ENCODE measurements around the gene NR3C2.

Gene NR3C2

GRCh38 chr4:148311526-148311925 lies 130.7 kb downstream of the NR3C2 start:
- DNase-seq (ENCODE audit: low read depth), result no peak

GRCh38 chr4:148310756-148311155 lies 131.5 kb downstream of the NR3C2 start:
- no peak for DNase-seq (ENCODE audit: low read depth)

GRCh38 chr4:148305751-148306150 lies 136.5 kb downstream of the NR3C2 start:
- no peak for DNase-seq (ENCODE audit: low read depth)

GRCh38 chr4:148302416-148302815 lies 139.8 kb downstream of the NR3C2 start:
- DNase-seq (ENCODE audit: low read depth), result no peak

- DNase-seq (ENCODE audit: low read depth), result no peak
Observed at GRCh38 chr4:148300877-148301276, 141.3 kb downstream of the NR3C2 start.

DNA sequence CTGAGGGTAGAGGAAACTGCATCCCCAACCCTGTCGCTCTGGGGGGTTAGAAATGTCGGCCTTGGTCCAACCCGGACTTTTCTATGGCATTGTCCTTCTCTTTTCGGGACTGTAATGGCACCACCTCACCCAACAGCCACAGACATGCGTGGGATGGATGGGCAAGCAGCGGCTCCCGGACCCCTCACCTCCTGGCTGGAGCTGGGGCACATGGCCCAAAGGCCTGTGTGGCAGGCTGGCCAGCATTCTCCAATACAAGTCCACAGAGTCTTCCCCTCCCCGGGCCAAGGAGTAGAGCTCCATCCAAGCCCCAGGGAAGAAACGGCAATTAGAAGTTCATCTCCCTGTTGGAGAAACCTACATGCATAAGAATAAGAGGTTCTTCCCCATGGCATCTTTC lies 142.9 kb downstream of the NR3C2 start:
- no peak for DNase-seq (ENCODE audit: low read depth)

- no peak for DNase-seq (ENCODE audit: low read depth)
Observed at GRCh38 chr4:148296498-148296897, 145.7 kb downstream of the NR3C2 start.

- no peak for DNase-seq (ENCODE audit: low read depth)
Observed at GRCh38 chr4:148295642-148296041, 146.6 kb downstream of the NR3C2 start.

GRCh38 chr4:148293571-148293970 lies 148.6 kb downstream of the NR3C2 start:
- DNase-seq (ENCODE audit: low read depth), result no peak

DNA sequence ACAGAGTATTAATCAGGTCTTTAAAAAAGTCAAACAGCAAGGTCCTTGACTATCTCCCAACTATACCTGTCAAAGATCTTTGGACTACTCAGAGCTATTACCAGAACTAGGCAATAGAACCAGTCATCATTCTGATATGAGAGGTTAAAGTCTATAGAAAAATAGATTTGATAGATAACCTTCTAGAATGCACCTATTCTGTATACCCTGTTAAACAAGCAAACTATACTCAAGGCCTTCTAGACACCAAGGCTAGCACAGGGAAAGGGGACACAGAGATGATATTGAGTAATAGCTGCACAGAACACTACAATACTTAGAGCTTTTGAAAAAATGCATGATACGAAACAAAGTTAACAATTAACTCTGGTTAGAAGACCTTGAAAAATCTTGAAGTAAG lies 149.5 kb downstream of the NR3C2 start:
- DNase-seq (ENCODE audit: low read depth), result no peak

- DNase-seq (ENCODE audit: low read depth), result no peak
Observed at GRCh38 chr4:148289740-148290139, 152.5 kb downstream of the NR3C2 start.

DNA sequence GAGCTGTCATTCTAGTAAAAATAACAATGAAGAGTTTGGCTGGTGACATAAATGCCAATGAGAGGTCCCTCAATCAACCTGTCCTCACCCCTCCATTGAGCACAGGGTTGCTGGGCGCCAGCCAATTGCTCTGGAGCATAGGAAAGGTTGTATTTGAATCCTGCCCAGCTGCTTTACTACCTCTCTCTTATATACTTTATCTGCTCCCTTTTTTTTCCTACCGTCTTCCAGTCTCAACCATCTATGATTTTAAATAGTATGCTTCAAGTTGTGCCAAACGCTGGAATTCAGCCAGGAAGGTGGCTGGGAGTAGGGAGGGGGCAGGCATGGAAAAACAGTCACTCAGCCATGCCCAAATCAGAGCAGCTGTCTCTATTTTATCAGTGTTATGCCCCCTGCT lies 153.8 kb downstream of the NR3C2 start:
- no peak for DNase-seq (ENCODE audit: low read depth)

- no peak for DNase-seq (ENCODE audit: low read depth)
Observed at GRCh38 chr4:148287111-148287510, 155.1 kb downstream of the NR3C2 start.

DNA sequence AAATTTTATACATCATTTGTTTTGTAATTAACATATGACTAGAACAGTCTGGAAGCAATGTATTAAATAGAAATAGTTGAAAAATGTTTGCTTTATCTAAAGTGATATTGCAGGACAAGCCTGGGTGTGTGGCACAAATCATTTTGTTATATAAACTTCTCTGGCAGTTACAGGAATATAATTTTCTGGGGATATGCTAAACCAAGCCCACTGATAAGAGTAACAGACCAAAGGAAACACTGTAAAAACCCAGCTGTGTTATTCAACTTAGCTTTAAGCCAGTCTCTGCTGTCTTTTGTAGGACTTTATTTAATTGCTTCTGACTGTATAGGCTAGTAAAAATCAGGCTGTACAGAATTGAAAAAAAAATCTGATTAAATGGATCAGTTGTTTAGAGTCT lies 156.2 kb downstream of the NR3C2 start:
- DNase-seq (ENCODE audit: low read depth), result no peak

DNA sequence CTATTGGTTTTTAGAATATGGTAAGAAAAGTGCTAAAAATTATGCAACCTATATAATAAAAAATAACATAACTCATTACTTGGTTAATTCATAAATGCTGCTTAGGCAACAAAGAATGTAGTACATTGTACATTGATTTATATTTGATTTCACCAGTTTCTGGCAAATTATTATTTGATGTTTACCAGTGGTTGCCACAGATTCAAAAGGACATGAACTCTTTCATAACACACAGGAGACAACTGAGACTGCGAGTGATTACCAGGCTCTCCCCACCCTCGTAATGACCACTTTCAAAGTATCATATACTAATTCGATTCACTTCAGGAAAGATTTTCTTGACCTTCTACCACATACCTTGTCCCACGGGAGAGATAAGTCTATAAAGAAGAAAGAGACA lies 158.5 kb downstream of the NR3C2 start:
- no peak for DNase-seq (ENCODE audit: low read depth)

DNA sequence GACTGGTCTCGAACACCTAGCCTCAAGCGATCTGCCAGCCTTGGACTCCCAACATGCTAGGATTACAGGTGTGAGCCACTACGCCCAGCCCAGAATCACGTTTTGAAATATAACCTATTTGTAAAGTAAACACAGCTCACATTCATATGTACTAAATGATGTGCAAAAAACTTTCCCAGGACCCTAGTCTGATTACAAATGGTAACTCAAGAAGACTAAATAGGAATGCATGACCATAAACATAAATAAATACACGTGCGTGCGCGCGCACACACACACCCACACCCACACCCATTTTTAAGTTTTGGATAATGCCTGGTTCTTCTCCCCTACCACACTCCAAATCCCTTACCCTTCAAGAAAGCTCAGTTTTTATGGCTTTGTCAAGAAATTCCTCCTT lies 163.9 kb downstream of the NR3C2 start:
- DNase-seq (ENCODE audit: low read depth), result no peak

DNA sequence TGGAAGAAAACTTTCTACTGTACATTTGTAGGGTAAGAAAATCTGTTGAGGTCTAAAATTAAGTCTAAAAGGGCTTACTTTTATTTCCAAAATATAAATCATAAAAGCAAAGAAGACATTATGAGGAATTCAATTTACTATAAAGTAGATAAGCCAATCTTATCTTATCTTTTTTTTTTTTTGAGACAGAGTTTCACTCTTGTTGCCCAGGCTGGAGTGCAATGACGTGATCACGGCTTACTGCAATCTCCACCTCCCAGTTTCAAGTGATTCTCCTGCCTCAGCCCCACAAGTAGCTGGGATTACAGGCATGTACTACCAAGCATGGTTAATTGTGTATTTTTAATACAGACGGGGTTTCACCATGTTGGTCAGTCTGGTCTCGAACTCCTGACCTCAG lies 166.9 kb downstream of the NR3C2 start:
- DNase-seq (ENCODE audit: low read depth), result no peak

DNA sequence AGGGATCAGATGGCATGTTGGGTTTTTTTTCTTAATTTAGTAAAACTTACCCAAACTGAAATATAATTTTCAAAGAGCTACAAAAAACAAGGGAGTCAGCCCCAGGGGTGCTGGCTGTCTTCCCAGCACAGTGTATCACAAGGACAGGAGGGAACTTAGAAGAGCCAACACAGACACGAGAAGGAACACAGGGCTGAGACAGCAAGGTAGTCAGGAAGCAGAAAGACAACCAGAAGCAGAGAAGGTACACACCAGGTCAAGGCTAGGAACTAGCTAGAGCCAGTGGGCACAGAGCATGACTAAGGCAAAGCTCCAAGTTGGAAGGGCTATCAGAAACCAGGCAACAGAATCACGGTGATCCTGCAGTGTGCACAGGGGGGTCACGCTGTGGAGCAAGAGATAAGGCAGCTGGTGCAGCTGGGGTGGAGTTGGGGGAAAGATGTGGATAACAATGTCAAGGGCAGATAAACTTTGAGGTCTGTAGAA lies 168.7 kb downstream of the NR3C2 start:
- no peak for DNase-seq (ENCODE audit: low read depth)

DNA sequence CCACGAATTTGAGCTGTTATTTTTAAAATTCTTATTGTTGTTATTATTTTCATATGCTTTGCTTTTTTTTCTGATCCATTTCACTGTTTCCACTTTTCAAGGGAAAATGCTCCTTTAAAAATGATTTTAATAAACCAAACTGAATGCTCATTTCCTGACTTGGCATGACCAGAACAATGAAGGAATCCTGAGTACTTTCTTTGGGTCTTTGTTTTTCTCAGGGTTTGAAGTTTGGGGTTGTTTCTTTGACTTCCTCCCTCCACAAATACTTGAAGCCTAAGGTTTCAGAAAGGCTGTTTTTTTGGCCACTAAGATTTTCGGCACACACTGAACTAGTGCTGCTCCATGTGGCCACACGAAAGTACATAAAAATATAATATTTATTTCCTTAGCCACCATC lies 171.0 kb downstream of the NR3C2 start:
- DNase-seq (ENCODE audit: low read depth), result no peak

DNA sequence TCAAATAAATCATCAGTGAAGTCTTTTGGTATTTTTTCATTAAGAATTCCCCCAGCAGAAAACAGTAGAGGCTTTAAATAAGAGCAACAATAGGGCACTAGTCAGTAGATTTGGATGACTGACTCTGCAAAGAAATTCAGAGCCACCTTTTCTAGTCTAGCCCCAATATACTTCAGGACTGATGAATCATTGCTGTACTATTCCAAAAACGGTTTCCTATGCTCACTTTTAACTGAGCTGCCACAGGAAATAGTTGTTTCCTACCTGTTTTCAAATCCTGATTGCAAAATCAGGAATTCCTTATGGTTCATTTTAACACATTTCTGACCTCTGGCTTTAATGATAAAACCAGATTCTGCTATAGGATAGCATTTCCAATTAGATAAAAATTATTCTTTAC lies 171.6 kb downstream of the NR3C2 start:
- no peak for DNase-seq (ENCODE audit: low read depth)

- DNase-seq (ENCODE audit: low read depth), result no peak
Observed at GRCh38 chr4:148268835-148269234, 173.4 kb downstream of the NR3C2 start.

- DNase-seq (ENCODE audit: low read depth), result no peak
Observed at GRCh38 chr4:148266921-148267320, 175.3 kb downstream of the NR3C2 start.

- no peak for DNase-seq (ENCODE audit: low read depth)
Observed at GRCh38 chr4:148266240-148266639, 176.0 kb downstream of the NR3C2 start.

- no peak for DNase-seq (ENCODE audit: low read depth)
Observed at GRCh38 chr4:148265627-148266026, 176.6 kb downstream of the NR3C2 start.

GRCh38 chr4:148263802-148264201 lies 178.4 kb downstream of the NR3C2 start:
- DNase-seq (ENCODE audit: low read depth), result no peak
